ENCODE data around the gene CEP112.

CEP112 gene

DNA sequence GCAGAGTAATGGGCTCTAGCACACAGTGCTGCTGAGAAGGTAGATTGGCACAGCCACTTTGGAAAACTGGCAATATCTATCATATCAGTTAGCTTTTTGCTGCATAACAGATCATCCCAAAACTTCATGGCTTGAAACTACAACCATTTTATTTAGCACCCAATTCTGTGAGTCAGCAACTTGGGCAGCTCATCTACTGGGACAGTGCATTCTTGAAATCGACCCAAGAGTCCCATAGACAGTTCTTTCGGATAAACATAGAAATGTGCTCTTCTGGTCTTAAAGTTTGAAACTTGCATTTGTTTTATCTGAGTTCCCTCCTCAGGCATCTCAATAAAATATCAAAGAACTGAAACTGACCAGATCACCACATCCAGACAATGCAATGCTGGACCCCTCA is 76.7 kb downstream of the CEP112 start:
- no peak for DNase-seq
- Histone ChIP-seq H3K27me3 (0 out of 2 replicates have a peak, but pooled peaks cover 5% of the 10 kb centered on the region), H3K4me3 (ENCODE audit: low read depth, low read length) (no peak overlapping the region), H3K36me3 (no peaks in the 10 kb centered on the region), H3K9me3 (no peaks in the 10 kb centered on the region), H3K4me1 (no peaks in the 10 kb centered on the region)
- TF ChIP-seq, protein P1, sequence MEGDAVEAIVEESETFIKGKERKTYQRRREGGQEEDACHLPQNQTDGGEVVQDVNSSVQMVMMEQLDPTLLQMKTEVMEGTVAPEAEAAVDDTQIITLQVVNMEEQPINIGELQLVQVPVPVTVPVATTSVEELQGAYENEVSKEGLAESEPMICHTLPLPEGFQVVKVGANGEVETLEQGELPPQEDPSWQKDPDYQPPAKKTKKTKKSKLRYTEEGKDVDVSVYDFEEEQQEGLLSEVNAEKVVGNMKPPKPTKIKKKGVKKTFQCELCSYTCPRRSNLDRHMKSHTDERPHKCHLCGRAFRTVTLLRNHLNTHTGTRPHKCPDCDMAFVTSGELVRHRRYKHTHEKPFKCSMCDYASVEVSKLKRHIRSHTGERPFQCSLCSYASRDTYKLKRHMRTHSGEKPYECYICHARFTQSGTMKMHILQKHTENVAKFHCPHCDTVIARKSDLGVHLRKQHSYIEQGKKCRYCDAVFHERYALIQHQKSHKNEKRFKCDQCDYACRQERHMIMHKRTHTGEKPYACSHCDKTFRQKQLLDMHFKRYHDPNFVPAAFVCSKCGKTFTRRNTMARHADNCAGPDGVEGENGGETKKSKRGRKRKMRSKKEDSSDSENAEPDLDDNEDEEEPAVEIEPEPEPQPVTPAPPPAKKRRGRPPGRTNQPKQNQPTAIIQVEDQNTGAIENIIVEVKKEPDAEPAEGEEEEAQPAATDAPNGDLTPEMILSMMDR (IDR thresholded peaks at IDR 0.05; ENCODE audit: low read depth, low read length): no peak

DNA sequence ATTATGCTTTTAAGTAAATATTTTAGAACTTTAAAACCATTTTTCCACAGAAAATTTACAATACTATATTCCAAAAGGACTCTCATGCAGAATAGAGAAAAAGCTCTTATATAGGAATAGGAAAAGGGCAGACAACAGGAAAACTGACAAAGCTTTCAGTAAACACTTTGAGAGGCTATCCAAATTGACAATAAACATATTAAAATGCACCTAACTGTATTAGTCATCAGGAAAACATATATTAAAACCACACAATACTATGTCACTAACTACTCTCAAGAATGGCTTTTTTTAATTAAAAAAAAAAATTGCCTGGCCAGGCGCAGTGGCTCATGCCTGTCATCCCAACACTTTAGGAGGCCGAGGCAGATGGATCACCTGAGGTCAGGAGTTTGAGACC is 77.3 kb downstream of the CEP112 start:
- TF ChIP-seq, protein P1 (IDR thresholded peaks at IDR 0.05; ENCODE audit: low read depth, low read length): no peak
- Histone ChIP-seq H3K36me3 (no peaks in the 10 kb centered on the region), H3K27me3 (0 out of 2 replicates have a peak, but pooled peaks cover 5% of the 10 kb centered on the region), H3K4me1 (no peaks in the 10 kb centered on the region), H3K4me3 (ENCODE audit: low read depth, low read length) (no peak overlapping the region), H3K9me3 (no peaks in the 10 kb centered on the region)
- no peak for DNase-seq

DNA sequence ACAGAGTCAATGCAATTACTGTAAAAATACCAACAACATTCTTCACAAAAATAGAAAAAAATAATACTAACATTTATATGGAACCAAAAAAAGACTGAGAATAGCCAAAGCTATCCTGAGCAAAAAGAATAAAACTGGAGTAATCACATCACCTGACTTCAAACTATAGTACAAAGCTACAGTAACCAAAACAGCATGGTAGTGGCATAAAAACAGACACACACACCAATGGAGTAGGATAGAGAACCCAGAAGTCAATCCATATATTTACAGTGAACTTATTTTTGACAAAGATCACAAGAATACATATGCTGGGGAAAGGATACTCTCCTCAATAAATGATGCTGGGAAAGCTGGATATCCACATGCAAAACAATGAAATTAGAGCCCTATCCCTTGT is 84.2 kb downstream of the CEP112 start:
- TF ChIP-seq, protein P1 (IDR thresholded peaks at IDR 0.05; ENCODE audit: low read depth, low read length): no peak
- H3K4me1 ChIP-seq: no peaks in the 10 kb centered on the region

DNA sequence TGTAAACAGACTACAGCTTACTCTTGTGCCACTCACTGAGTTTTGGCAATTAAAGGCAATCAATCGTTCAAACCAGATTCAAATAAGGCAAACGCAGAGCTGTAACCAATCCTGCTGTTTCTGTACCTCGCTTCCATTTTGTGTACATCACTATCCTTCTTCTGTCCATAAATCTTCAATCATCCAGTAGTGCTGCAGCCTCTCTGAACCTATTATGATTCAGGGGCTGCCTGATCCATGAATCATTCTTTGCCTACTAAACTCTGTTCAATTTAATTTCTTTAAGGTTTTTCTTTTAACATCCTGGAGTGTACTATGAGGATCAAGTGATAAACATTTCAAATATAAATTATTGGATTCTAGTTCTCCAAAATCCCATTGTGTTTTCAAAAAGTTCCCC is 93.9 kb downstream of the CEP112 start:
- TF ChIP-seq, protein P1 (IDR thresholded peaks at IDR 0.05; ENCODE audit: low read depth, low read length): no peak
- Histone ChIP-seq H3K4me3 (ENCODE audit: low read depth, low read length) (no peak overlapping the region), H3K4me1 (no peaks in the 10 kb centered on the region), H3K36me3 (no peaks in the 10 kb centered on the region), H3K9me3 (no peaks in the 10 kb centered on the region), H3K27me3 (peaks cover 3% of the 10 kb centered on the region; the same call in 1 of the 2 replicates)
- no peak for DNase-seq

More for the DNA sequence above, 84.2 kb downstream of the CEP112 start:
- no peaks in the 10 kb centered on the region for H3K9me3 ChIP-seq
- no peaks in the 10 kb centered on the region for H3K36me3 ChIP-seq
- DNase-seq: no peak
- peaks cover 17% of the 10 kb centered on the region for H3K27me3 ChIP-seq
- no peak overlapping the region for H3K4me3 ChIP-seq (ENCODE audit: low read depth, low read length)

DNA sequence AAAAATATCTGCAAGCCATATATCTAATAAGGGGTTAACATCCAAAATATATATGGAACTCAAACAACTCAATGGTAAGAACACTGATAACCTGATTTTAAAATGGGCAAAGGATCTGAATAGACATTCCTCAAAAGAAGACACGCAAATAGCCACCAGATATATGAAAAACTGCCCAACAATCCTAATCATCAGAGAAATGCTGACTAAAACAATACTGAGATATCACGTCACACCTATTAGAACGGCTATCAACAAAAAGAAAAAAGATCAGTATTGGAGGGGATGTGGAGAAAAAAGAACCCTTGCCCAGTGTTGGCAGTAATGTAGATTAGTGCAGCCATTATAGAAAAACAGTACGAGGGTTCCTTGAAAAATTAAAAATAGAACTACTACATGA is 97.2 kb downstream of the CEP112 start:
- Histone ChIP-seq H3K36me3 (no peaks in the 10 kb centered on the region), H3K4me3 (ENCODE audit: low read depth, low read length) (no peak overlapping the region), H3K4me1 (no peaks in the 10 kb centered on the region), H3K9me3 (no peaks in the 10 kb centered on the region), H3K27me3 (peaks cover 3% of the 10 kb centered on the region; the same call in 1 of the 2 replicates)
- no peak for DNase-seq
- TF ChIP-seq, protein P1 (IDR thresholded peaks at IDR 0.05; ENCODE audit: low read depth, low read length): no peak

DNA sequence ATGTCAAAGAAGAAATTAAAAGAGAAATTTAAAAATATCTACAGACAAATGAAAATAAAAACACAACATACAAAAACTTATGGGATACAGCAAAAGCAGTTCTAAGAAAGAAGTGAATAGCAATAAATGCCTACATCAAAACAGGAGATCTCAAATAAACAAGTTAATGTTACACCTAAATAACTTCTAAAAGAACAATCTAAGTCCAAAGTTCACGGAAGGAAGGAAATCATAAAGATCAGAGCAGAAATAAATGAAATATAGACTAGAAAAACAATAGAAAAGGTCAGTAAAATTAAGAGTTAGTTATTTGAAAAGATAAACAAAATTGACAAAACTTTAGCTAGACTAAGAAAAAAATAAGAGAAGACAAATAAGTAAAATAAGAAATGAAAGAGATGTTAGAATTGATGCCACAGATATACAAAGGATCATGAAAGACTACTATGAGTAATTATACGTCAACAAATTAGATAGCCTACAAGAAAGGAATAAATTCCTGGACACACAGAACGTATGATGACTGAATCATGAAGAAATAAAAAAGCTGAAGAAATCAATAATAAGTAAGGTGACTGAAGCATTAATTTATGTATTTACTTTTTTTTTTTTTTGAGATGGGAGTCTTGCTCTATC is 100.4 kb downstream of the CEP112 start:
- Histone ChIP-seq H3K36me3 (no peaks in the 10 kb centered on the region), H3K9me3 (no peaks in the 10 kb centered on the region), H3K4me1 (no peaks in the 10 kb centered on the region), H3K4me3 (ENCODE audit: low read depth, low read length) (no peak overlapping the region), H3K27me3 (no peaks in the 10 kb centered on the region)
- DNase-seq: no peak
- TF ChIP-seq, protein P1 (IDR thresholded peaks at IDR 0.05; ENCODE audit: low read depth, low read length): no peak

All from BE2C (cell line).